HepG2 (cell line): ENCODE data around the gene FFAR2. TPM values are rescaled to one million over a fixed set of nuclear protein-coding genes. Genes with fewer than 3 reads are reported as not detected.

ENCODE experiments used
- GZF1 ChIP-seq: sonication (generic); formaldehyde crosslinking; IDR thresholded peaks from 2 replicates; pipeline ENCODE4 v1.5.1; 2020; ENCODE audit warnings: mild to moderate bottlenecking, missing genetic modification reagents
- KLF15 ChIP-seq: sonication (generic); formaldehyde crosslinking; IDR thresholded peaks from 2 replicates; pipeline ENCODE4 v1.8.1; 2023; ENCODE audit warnings: borderline replicate concordance, mild to moderate bottlenecking, inconsistent platforms, missing genetic modification reagents, mixed read lengths
- NCOR1 ChIP-seq: fragments of 200-600 bp; sonication (generic); IDR thresholded peaks from 2 replicates; pipeline ENCODE4 v1.7.0; 2017; ENCODE audit warnings: antibody characterized with exemption, low read length, borderline replicate concordance
- NFYC ChIP-seq: IDR thresholded peaks from 2 replicates; pipeline ENCODE4 v1.6.1; 2016; ENCODE audit warnings: missing genetic modification reagents, missing compliant biosample characterization
- RBAK ChIP-seq: sonication (generic); formaldehyde crosslinking; IDR thresholded peaks from 2 replicates; pipeline ENCODE4 v1.5.1; 2020; ENCODE audit warnings: mild to moderate bottlenecking, missing genetic modification reagents
- SOX5 ChIP-seq: IDR thresholded peaks from 2 replicates; pipeline ENCODE4 v1.6.1; 2016; ENCODE audit warnings: borderline replicate concordance
- ZFP36 ChIP-seq: fragments of 150-350 bp; IDR thresholded peaks from 2 replicates; pipeline ENCODE4 v1.6.1; 2018; ENCODE audit warnings: borderline replicate concordance, low read length, low read depth; ENCODE audit not compliant: partially characterized antibody
- ZNF121 ChIP-seq: sonication (generic); formaldehyde crosslinking; IDR thresholded peaks from 2 replicates; pipeline ENCODE4 v1.5.0; 2020; ENCODE audit warnings: mild to moderate bottlenecking, missing genetic modification reagents
- ZNF224 ChIP-seq: sonication (generic); formaldehyde crosslinking; IDR thresholded peaks from 2 replicates; pipeline ENCODE4 v1.5.0; 2020; ENCODE audit warnings: mild to moderate bottlenecking, missing genetic modification reagents
- ZNF331 ChIP-seq: sonication (generic); formaldehyde crosslinking; IDR thresholded peaks from 2 replicates; pipeline ENCODE4 v1.4.0; 2020; ENCODE audit warnings: missing genetic modification reagents
- polyA plus RNA-seq, 8 experiments: library from polyadenylated mRNA; depleted of rRNA in 3 of 8; stranded (reverse) in 7 of 8; unstranded in 1 of 8; fragments of >200 nt; fragmentation: Illumina TruSeq in 4 of 8; extraction: Trizol in 4 of 8; gene quantifications; 2 replicates each; pipeline versions ENCODE4 v1.2.1 to v1.2.3, GENCODE V29; 2011 to 2016; ENCODE audit warnings: low read depth in 4 of 8, missing spikeins in 1 of 8, mixed read lengths in 1 of 8; ENCODE audit not compliant: insufficient read depth in 1 of 8
- total RNA-seq, 5 experiments: library from RNA; depleted of rRNA; stranded (reverse); fragments of >200 nt; fragmentation: Illumina TruSeq; extraction: Trizol; gene quantifications; 2 replicates each; pipeline ENCODE4 v1.2.3, GENCODE V29; 2016; ENCODE audit warnings: low read depth in 1 of 5
- TF ChIP-seq, protein P1 (sequence below): IDR thresholded peaks from 2 replicates; pipeline ENCODE4 v1.6.1; 2016; ENCODE audit warnings: mild to moderate bottlenecking, missing biosample characterization, missing genetic modification reagents
- TF ChIP-seq, protein P2 (sequence below), 2 experiments: sonication (generic) in 1 of 2; formaldehyde crosslinking in 1 of 2; IDR thresholded peaks; 2 replicates each; pipeline versions ENCODE4 v1.6.1 to v1.9.0; 2014 to 2022; ENCODE audit warnings: antibody characterized with exemption in 1 of 2, borderline replicate concordance in 1 of 2, inconsistent platforms in 1 of 2, low read depth in 1 of 2, missing genetic modification reagents in 1 of 2
- TF ChIP-seq, protein P3 (sequence below): sonication (generic); formaldehyde crosslinking; IDR thresholded peaks from 2 replicates; pipeline ENCODE4 v1.4.0; 2020; ENCODE audit warnings: missing genetic modification reagents, borderline replicate concordance
- TF ChIP-seq, protein P4 (sequence below): sonication (generic); formaldehyde crosslinking; IDR thresholded peaks from 2 replicates; pipeline ENCODE4 v1.4.0; 2020; ENCODE audit warnings: mild to moderate bottlenecking, missing genetic modification reagents

Gene FFAR2
- total and polyA plus RNA-seq, 2 of the 13 experiments (the other 11 are each of a cell fraction or from before 2014, with no cell fraction given): 0.12 TPM; not detected in 1

DNA sequence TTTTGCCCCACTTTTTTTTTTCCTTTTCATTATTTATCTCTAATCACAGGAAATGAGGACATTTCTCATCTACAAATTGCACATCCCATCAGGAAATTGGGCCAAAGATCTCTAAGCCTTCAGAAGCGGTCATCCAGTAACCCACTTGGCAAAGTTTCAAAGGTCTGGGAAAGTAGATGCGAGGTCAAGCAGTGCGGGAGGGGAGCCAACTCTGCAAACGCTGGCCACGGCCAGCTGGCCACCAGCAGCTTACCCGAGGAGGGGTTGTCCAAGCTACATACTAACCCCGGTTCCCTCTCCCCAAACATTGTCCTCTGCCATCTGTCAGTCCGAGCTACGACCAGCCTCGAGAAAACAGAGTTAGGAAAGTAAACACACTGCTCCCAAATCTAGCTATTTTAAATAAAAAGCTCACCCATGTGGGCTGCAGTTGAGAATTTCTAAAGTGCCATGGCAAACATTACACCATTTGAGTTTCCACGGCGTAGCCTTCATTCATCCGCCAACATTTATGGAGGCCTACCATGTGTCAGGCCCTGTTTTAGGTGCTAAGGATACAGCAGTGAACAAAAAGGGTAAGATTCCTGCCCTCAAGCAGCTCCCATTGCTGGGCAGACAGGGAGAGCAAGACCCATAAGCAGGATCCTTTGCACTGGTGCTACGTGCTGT lies 11.5 kb downstream of the FFAR2 start (continued):
- TF ChIP-seq NCOR1 (peak; percentile 62; the same call in 1 of the 2 replicates), RBAK (CRISPR knock-in tag) (no peak), GZF1 (CRISPR knock-in tag) (no peak), KLF15 (CRISPR knock-in tag) (no peak), SOX5 (CRISPR knock-in tag) (0 out of 2 replicates have a peak, but pooled peaks have one; percentile 7), ZNF121 (no peak), ZNF331 (no peak; the same call in 1 of the 2 replicates), ZNF224 (CRISPR knock-in tag) (0 out of 2 replicates have a peak, but pooled peaks have one; percentile 61), NFYC (no peak), ZFP36 (no peak)
- TF ChIP-seq, protein P1, sequence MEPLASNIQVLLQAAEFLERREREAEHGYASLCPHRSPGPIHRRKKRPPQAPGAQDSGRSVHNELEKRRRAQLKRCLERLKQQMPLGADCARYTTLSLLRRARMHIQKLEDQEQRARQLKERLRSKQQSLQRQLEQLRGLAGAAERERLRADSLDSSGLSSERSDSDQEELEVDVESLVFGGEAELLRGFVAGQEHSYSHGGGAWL (CRISPR knock-in tag): no peak
- TF ChIP-seq, protein P2, sequence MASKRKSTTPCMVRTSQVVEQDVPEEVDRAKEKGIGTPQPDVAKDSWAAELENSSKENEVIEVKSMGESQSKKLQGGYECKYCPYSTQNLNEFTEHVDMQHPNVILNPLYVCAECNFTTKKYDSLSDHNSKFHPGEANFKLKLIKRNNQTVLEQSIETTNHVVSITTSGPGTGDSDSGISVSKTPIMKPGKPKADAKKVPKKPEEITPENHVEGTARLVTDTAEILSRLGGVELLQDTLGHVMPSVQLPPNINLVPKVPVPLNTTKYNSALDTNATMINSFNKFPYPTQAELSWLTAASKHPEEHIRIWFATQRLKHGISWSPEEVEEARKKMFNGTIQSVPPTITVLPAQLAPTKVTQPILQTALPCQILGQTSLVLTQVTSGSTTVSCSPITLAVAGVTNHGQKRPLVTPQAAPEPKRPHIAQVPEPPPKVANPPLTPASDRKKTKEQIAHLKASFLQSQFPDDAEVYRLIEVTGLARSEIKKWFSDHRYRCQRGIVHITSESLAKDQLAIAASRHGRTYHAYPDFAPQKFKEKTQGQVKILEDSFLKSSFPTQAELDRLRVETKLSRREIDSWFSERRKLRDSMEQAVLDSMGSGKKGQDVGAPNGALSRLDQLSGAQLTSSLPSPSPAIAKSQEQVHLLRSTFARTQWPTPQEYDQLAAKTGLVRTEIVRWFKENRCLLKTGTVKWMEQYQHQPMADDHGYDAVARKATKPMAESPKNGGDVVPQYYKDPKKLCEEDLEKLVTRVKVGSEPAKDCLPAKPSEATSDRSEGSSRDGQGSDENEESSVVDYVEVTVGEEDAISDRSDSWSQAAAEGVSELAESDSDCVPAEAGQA (IDR thresholded peaks at IDR 0.05; ENCODE audit: low read depth): no peak
- TF ChIP-seq, protein P2 (CRISPR knock-in tag; IDR thresholded peaks at IDR 0.05; ENCODE audit: borderline replicate concordance): no peak
- TF ChIP-seq, protein P3, sequence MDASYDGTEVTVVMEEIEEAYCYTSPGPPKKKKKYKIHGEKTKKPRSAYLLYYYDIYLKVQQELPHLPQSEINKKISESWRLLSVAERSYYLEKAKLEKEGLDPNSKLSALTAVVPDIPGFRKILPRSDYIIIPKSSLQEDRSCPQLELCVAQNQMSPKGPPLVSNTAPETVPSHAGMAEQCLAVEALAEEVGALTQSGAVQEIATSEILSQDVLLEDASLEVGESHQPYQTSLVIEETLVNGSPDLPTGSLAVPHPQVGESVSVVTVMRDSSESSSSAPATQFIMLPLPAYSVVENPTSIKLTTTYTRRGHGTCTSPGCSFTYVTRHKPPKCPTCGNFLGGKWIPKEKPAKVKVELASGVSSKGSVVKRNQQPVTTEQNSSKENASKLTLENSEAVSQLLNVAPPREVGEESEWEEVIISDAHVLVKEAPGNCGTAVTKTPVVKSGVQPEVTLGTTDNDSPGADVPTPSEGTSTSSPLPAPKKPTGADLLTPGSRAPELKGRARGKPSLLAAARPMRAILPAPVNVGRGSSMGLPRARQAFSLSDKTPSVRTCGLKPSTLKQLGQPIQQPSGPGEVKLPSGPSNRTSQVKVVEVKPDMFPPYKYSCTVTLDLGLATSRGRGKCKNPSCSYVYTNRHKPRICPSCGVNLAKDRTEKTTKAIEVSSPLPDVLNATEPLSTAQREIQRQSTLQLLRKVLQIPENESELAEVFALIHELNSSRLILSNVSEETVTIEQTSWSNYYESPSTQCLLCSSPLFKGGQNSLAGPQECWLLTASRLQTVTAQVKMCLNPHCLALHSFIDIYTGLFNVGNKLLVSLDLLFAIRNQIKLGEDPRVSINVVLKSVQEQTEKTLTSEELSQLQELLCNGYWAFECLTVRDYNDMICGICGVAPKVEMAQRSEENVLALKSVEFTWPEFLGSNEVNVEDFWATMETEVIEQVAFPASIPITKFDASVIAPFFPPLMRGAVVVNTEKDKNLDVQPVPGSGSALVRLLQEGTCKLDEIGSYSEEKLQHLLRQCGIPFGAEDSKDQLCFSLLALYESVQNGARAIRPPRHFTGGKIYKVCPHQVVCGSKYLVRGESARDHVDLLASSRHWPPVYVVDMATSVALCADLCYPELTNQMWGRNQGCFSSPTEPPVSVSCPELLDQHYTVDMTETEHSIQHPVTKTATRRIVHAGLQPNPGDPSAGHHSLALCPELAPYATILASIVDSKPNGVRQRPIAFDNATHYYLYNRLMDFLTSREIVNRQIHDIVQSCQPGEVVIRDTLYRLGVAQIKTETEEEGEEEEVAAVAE (CRISPR knock-in tag): no peak
- TF ChIP-seq, protein P4, sequence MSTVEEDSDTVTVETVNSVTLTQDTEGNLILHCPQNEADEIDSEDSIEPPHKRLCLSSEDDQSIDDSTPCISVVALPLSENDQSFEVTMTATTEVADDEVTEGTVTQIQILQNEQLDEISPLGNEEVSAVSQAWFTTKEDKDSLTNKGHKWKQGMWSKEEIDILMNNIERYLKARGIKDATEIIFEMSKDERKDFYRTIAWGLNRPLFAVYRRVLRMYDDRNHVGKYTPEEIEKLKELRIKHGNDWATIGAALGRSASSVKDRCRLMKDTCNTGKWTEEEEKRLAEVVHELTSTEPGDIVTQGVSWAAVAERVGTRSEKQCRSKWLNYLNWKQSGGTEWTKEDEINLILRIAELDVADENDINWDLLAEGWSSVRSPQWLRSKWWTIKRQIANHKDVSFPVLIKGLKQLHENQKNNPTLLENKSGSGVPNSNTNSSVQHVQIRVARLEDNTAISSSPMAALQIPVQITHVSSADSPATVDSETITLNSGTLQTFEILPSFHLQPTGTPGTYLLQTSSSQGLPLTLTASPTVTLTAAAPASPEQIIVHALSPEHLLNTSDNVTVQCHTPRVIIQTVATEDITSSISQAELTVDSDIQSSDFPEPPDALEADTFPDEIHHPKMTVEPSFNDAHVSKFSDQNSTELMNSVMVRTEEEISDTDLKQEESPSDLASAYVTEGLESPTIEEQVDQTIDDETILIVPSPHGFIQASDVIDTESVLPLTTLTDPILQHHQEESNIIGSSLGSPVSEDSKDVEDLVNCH (CRISPR knock-in tag): no peak
